IPS-NIHi7 (cell line): Measurements from ENCODE around the gene ZSWIM8.
A peak's percentile ranks its signal among the peaks of the same experiment; 100 is the strongest.
"Not testable (repeated sequence)": the region's sequence is repeated elsewhere in the genome, so short reads cannot be mapped to it uniquely, and the experiment has no call there.

Experiments used
- DNase-seq: peaks from one replicate; pipeline ENCODE4 v3.0.0; 2012; ENCODE audit warnings: mixed read lengths; ENCODE audit errors: extremely low spot score

The ZSWIM8 gene, protein sequence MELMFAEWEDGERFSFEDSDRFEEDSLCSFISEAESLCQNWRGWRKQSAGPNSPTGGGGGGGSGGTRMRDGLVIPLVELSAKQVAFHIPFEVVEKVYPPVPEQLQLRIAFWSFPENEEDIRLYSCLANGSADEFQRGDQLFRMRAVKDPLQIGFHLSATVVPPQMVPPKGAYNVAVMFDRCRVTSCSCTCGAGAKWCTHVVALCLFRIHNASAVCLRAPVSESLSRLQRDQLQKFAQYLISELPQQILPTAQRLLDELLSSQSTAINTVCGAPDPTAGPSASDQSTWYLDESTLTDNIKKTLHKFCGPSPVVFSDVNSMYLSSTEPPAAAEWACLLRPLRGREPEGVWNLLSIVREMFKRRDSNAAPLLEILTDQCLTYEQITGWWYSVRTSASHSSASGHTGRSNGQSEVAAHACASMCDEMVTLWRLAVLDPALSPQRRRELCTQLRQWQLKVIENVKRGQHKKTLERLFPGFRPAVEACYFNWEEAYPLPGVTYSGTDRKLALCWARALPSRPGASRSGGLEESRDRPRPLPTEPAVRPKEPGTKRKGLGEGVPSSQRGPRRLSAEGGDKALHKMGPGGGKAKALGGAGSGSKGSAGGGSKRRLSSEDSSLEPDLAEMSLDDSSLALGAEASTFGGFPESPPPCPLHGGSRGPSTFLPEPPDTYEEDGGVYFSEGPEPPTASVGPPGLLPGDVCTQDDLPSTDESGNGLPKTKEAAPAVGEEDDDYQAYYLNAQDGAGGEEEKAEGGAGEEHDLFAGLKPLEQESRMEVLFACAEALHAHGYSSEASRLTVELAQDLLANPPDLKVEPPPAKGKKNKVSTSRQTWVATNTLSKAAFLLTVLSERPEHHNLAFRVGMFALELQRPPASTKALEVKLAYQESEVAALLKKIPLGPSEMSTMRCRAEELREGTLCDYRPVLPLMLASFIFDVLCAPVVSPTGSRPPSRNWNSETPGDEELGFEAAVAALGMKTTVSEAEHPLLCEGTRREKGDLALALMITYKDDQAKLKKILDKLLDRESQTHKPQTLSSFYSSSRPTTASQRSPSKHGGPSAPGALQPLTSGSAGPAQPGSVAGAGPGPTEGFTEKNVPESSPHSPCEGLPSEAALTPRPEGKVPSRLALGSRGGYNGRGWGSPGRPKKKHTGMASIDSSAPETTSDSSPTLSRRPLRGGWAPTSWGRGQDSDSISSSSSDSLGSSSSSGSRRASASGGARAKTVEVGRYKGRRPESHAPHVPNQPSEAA (N-terminal part only)

GRCh38 chr10:73785211-73785720, at the start of gene ZSWIM8:
Gene ZSWIM8, plus strand, starts transcription at chr10:73785606. Its CDS starts 273 bp downstream, at chr10:73785879.
- DNase-seq = peak; percentile 93

DNA sequence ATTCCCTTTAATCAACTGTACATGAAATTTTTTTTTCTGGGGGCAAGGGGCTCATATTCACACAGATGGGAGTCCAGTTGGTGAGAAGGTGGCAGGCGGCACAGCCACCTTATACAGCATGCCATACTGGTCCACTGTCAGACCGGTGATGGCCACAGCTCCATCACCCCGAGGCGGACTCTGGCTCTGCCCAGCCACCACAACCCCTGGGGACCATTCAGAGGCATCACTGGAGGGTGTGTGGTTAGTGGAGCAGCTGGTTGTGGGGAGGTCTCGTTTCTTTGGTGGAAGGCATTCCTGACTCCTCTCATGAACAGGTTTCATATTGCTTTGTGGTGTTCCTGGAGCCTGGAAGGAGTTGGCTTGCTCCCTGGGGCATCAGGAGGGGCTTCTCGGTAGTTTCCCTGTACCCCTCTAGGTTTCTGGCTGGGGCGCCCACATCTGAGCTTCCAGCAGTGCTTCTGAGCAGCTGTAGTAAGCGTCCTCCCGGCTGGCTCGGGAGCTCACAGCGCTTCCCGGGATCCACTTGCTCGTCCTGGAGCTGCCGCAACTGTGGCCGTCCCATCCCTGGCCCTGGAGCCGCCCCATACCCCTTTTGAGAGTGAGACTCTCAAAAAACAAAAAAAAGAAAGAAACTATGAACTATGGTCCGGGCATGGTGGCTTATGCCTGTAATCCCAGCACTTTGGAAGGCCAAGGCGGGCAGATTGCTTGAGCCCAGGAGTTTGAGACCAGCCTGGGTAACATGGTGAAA, 44.7 kb upstream of the ZSWIM8 start:
- DNase-seq = not testable (repeated sequence)

DNA sequence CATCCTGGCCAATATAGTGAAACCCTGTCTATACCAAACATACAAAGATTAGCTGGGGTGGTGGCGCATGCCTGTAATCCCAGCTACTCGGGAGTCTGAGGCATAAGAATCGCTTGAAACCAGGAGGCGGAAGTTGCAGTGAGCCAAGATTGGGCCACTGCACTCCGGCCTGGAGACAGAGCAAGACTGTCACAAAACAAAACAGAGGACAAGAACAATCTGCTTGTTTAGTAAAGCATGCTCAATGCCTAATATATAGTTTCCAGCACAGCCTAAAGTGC, 43.0 kb upstream of the ZSWIM8 start:
- no peak for DNase-seq

DNA sequence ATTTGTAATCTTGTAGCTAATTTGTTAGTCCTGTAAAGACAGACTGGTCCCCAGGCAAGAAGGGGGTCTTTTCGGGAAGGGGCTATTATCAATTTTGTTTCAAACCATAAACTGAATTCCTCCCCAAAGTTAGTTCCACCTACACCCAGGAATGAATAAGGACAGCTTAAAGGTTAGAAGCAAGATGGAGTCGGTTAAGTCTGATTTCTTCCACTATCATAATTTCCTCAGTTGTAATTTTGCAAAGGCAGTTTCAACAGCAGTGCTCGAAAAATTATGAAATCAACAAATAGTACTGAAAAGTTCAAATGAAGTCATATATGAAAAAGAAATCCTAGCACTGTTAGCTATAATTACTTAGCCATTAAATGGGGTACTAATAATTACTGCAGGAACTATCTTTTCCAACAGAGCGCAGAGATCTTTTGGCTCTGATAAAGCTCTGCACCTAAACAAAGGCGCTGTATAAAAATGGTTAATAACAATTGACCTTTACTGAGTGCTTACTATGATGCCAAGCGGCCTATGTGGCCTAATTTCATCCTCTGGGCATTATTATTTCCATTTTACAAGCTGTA, 42.0 kb upstream of the ZSWIM8 start:
- DNase-seq = no peak

GRCh38 chr10:73743905-73744663, 41.3 kb upstream of the ZSWIM8 start, which contains the start of gene SEC24C:
Gene SEC24C, plus strand, starts transcription at chr10:73744372. Its CDS starts 2,461 bp downstream, at chr10:73746833.
- DNase-seq = peak; percentile 97

DNA sequence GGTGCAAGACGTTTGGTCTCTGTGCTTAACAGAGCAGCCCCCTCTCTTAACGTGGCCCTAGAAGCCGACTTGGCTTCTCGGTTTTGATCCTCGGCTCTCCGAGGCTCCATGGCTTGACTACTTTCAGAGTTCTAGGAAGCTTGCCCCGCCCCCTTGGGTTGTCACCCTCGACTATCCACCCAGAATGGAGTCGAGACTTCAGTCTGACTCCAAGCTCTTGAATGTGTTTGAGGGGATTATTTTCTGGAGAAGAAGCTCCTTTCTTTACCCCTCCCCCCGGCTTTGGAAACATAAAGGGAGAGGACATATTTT, 40.8 kb upstream of the ZSWIM8 start:
- peak; percentile 69 for DNase-seq

- no peak for DNase-seq
Measured at GRCh38 chr10:73746721-73747120, 38.7 kb upstream of the ZSWIM8 start.

DNA sequence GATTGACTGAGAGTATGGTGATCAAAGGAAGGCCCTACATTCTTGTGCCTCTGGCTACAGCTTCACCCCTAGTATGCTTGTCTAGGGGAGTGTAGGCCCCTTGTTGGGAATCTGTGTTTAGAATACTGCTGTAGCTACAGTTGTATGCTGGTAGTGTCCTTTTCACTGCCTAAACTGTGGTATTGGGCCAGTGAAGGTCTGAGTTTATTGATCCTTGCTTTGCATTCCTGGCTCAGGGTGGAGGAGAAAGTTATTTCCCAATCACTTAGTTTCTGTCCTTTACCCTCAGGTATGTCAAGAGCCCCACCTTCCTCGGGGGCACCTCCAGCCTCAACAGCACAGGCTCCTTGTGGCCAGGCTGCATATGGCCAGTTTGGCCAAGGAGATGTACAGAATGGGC, 34.6 kb upstream of the ZSWIM8 start:
- no peak for DNase-seq

GRCh38 chr10:73756183-73756582, 29.2 kb upstream of the ZSWIM8 start:
- DNase-seq = no peak

DNA sequence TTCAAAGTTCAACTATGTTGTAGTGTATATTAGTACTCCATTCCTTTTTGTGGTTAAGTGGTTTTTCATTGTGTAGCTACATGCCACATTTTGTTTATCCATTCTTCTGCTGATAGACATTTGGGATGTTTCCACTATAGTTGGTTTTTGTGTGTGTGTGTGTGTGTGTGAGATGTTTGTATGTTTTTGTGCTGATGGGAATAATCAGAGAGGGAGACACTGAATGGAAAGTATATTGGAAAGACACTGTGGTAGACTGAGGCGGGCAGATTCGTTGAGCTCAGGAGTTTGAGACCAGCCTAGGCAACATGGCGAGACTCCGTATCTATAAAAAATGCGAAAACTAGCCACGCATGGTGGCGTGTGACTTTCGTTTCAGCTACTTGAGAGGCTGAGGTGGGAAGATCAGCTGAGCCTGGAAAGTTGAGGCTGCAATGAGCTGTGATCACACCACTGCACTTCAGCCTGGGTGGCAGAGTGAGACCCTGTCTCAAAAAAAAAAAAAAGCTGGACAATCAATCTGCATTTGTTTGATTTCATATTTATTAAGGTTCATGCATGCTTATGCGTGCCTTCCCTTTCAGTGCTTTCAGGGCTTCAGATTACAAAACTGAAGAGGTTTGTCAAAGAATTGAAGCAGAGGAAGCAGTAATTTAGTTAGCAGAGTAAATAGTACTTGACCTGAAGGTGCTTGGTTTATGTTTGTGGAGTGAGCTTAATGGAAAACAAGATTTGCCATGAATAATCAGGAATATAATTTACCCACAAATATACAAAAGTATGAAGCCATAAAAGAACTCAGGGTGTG, 26.5 kb upstream of the ZSWIM8 start:
- no peak for DNase-seq

- no peak for DNase-seq
Measured at GRCh38 chr10:73759512-73760115, 25.8 kb upstream of the ZSWIM8 start.

- no peak for DNase-seq
Measured at GRCh38 chr10:73761781-73762180, 23.6 kb upstream of the ZSWIM8 start.

DNA sequence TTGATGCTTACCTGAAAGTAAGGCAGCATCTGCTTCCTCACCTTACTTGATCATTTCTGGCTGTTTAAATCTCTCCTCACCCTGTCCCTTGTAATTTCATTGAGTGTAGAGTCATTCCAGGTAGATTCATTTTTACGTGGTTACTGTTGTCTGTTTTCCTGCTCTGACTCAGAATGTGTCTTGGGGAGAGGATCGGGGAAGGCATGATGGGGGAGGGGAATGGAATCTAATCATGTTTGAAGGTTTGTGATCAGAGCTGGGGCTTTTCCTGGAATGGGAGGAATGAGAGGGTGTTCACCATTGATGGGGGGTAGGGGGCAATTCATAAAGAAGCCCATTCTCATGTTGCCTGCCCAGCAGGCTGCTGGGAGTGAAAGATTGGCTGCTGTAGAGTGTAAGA, 22.5 kb upstream of the ZSWIM8 start:
- DNase-seq = no peak

DNA sequence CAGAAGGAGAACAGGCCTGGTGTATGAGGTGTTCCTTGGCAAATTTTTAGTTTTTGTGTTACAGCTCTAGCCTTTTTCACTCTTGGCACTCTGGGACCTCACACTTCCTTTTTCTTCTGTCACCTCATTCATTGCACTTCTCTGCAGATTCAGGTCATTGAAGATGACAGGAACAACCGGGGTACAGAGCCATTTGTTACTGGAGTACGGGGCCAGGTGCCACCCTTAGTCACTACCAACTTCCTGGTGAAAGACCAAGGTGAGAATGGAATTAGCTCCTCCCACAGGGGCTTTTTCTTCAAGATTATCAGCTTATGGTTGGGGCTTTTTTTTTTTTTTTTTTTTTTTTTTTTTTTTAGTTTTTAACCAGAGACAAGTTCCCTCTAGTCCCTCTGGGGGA, 22.1 kb upstream of the ZSWIM8 start:
- DNase-seq = no peak

GRCh38 chr10:73765066-73765465, 20.3 kb upstream of the ZSWIM8 start:
- no peak for DNase-seq

DNA sequence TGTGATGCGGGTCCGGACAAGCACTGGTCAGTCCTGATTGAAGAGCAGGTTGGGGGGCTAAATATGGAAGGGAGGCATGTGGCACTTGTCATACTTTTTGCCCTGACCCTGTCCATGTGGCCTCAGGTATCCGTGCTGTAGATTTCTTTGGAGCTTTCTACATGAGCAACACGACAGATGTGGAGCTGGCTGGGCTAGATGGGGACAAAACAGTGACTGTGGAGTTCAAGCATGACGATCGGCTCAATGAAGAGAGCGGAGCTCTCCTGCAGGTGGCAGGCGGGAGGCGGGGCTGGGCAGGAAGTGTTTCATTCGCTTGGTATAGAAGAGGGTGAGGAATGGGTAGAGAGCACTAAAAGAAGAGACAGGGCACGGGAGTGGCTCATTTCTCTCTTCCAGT, 16.5 kb upstream of the ZSWIM8 start:
- peak; percentile 40 for DNase-seq

DNA sequence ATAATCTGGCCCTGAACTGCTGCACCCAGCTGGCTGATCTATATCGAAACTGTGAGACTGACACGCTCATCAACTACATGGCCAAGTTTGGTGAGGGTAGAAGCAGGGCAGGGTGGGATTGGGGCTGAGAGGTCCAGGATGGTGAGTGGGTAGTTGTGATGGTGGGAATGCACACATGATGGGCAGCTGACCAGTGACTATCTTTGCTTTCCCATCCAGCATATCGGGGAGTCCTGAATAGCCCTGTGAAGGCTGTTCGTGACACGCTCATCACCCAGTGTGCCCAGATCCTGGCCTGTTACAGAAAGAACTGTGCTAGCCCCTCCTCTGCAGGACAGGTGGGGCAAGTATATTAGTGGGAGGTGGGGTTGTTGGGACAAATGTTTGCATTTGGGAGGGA, 16.0 kb upstream of the ZSWIM8 start:
- DNase-seq = no peak

- DNase-seq = peak; percentile 94
Measured at GRCh38 chr10:73771722-73772280, 13.6 kb upstream of the ZSWIM8 start.
